ENCODE data around the gene DEK. TPM values are rescaled to one million over a fixed set of nuclear protein-coding genes. Genes with fewer than 3 reads are reported as not detected.
"Not testable (repeated sequence)": the region's sequence is repeated elsewhere in the genome, so short reads cannot be mapped to it uniquely, and the experiment has no call there.

Gene DEK
- total RNA-seq, 2 experiments from 2014 or later, result 235 to 267 TPM

DNA sequence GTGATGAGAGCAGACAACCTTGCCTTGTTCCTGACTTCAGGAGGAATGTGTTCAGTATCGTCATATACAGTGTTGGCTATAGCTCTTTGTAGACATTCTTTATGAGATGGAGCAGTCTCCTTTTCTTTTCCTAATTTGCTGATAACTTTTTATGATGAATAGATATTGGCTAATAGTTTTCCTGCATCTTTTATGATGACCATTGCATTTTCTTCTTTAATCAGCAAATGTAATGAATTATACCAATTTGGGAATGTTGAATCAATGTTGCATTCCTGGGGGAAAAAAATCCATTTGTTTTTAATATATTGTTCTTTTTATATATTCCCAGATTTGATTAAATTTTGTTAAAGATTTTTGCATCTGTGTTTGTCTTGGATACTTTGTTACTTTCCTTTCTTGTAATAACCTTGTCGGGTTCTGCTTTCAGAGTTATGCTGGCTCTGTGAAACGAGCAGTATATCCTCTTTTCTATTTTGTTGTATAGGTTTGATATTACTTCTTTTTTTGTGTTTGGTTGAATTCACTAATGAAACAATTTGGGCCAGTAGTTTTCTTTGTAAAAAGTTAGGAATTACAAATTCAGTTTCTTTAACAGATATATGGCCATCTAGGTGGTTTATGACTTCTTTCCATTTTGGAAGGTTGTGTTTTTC, 85.2 kb downstream of the DEK start:
- no TSS peak for BruUV-seq (replicated peaks)
- ChIA-PET CTCF (ENCODE audit: unreplicated experiment) (no interaction called here), POLR2A (interaction anchor here (0.6 to 0.7 kb wide), 5 partner anchors 12 to 404 kb away, joined by 3 to 4 read pairs (median 4); no protein-coding TSS in a partner anchor)
- no peaks in the 10 kb centered on the region for H3K9me3 ChIP-seq (ENCODE audit: low read length)
- H3K27ac ChIP-seq (ENCODE audit: low read depth, low read length, poor library complexity, severe bottlenecking), result no peak overlapping the region
- no peaks in the 10 kb centered on the region for H3K9me2 ChIP-seq (ENCODE audit: insufficient read depth, low read length)
- no peak overlapping the region for H3K4me3 ChIP-seq (ENCODE audit: low read depth, low read length, poor library complexity, severe bottlenecking)
- TF ChIP-seq EZH2phosphoT487 (IDR thresholded peaks at IDR 0.05; ENCODE audit: borderline replicate concordance, low read depth, low read length), result no peak
- TF ChIP-seq, protein P1, sequence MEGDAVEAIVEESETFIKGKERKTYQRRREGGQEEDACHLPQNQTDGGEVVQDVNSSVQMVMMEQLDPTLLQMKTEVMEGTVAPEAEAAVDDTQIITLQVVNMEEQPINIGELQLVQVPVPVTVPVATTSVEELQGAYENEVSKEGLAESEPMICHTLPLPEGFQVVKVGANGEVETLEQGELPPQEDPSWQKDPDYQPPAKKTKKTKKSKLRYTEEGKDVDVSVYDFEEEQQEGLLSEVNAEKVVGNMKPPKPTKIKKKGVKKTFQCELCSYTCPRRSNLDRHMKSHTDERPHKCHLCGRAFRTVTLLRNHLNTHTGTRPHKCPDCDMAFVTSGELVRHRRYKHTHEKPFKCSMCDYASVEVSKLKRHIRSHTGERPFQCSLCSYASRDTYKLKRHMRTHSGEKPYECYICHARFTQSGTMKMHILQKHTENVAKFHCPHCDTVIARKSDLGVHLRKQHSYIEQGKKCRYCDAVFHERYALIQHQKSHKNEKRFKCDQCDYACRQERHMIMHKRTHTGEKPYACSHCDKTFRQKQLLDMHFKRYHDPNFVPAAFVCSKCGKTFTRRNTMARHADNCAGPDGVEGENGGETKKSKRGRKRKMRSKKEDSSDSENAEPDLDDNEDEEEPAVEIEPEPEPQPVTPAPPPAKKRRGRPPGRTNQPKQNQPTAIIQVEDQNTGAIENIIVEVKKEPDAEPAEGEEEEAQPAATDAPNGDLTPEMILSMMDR (conservative IDR thresholded peaks at IDR 0.05; ENCODE audit: low read length), result no peak
- H2AFZ ChIP-seq (ENCODE audit: low read length), result no peak overlapping the region
- DNase-seq (ENCODE audit: low spot score), result no peak
- no peak overlapping the region for H3K4me2 ChIP-seq (ENCODE audit: low read length)
- no peaks in the 10 kb centered on the region for H3K4me1 ChIP-seq (ENCODE audit: insufficient read depth, low read length, poor library complexity, severe bottlenecking)
- H4K20me1 ChIP-seq (ENCODE audit: insufficient read depth, low read length), result no peaks in the 10 kb centered on the region
- H3K79me2 ChIP-seq (ENCODE audit: insufficient read depth, low read depth, low read length), result peaks cover 8% of the 10 kb centered on the region; the same call in 1 of the 2 replicates
- peaks cover 75% of the 10 kb centered on the region for H3K36me3 ChIP-seq (ENCODE audit: insufficient read depth, low read length)
- intact Hi-C loops (cut with micrococcal nuclease; ENCODE audit: unreplicated experiment), result no loop called here

- Histone ChIP-seq H3K9me2 (ENCODE audit: insufficient read depth, low read length) (no peaks in the 10 kb centered on the region), H3K4me3 (ENCODE audit: low read depth, low read length, poor library complexity, severe bottlenecking) (no peak overlapping the region), H3K36me3 (ENCODE audit: insufficient read depth, low read length) (peaks cover 83% of the 10 kb centered on the region), H3K79me2 (ENCODE audit: insufficient read depth, low read depth, low read length) (peaks cover 8% of the 10 kb centered on the region; the same call in 1 of the 2 replicates), H2AFZ (ENCODE audit: low read length) (no peak overlapping the region), H3K9me3 (ENCODE audit: low read length) (no peaks in the 10 kb centered on the region), H3K4me1 (ENCODE audit: insufficient read depth, low read length, poor library complexity, severe bottlenecking) (no peaks in the 10 kb centered on the region), H3K4me2 (ENCODE audit: low read length) (no peak overlapping the region), H3K27ac (ENCODE audit: low read depth, low read length, poor library complexity, severe bottlenecking) (no peak overlapping the region), H4K20me1 (ENCODE audit: insufficient read depth, low read length) (no peaks in the 10 kb centered on the region)
- CTCF ChIA-PET (ENCODE audit: unreplicated experiment), result no interaction called here
- intact Hi-C loops (cut with micrococcal nuclease; ENCODE audit: unreplicated experiment), result no loop called here
- POLR2A ChIA-PET, result no interaction called here
- TF ChIP-seq, protein P1 (conservative IDR thresholded peaks at IDR 0.05; ENCODE audit: low read length), result no peak
- TF ChIP-seq EZH2phosphoT487 (IDR thresholded peaks at IDR 0.05; ENCODE audit: borderline replicate concordance, low read depth, low read length), result no peak
- BruUV-seq (replicated peaks), result no TSS peak
- no peak for DNase-seq (ENCODE audit: low spot score)
Observed at GRCh38 chr6:18177286-18177965, 86.9 kb downstream of the DEK start.

- H3K27ac ChIP-seq (ENCODE audit: low read depth, low read length, poor library complexity, severe bottlenecking); H3K79me2 ChIP-seq (ENCODE audit: insufficient read depth, low read depth, low read length); H4K20me1 ChIP-seq (ENCODE audit: insufficient read depth, low read length); H2AFZ ChIP-seq (ENCODE audit: low read length); POLR2A ChIA-PET; H3K4me3 ChIP-seq (ENCODE audit: low read depth, low read length, poor library complexity, severe bottlenecking); intact Hi-C loops (cut with micrococcal nuclease; ENCODE audit: unreplicated experiment); H3K4me2 ChIP-seq (ENCODE audit: low read length); DNase-seq (ENCODE audit: low spot score); H3K4me1 ChIP-seq (ENCODE audit: insufficient read depth, low read length, poor library complexity, severe bottlenecking); H3K9me3 ChIP-seq (ENCODE audit: low read length); H3K9me2 ChIP-seq (ENCODE audit: insufficient read depth, low read length); CTCF ChIA-PET (ENCODE audit: unreplicated experiment); BruUV-seq (replicated peaks): not testable (repeated sequence)
- H3K36me3 ChIP-seq (ENCODE audit: insufficient read depth, low read length), result peaks cover 89% of the 10 kb centered on the region
Observed at GRCh38 chr6:18176198-18176597, 88.1 kb downstream of the DEK start.

Small RNA genes within 50 kb of the gene (small RNA-seq; reads per million reads assigned to genes)
- gene AL138825.1 (not detected), gene RF00019 (not detected), gene RNU6-263P (not detected)

Other genes starting within 250 kb of the DEK start
- gene NHLRC1, start 141.9 kb downstream of the DEK start, total RNA-seq (2014; rRNA removed; shearing (Covaris generic)), result not detected in 2 replicates
- gene NHLRC1, start 141.9 kb downstream of the DEK start, total RNA-seq (2022), result not detected in 2 replicates
- gene TPMT, start 109.5 kb downstream of the DEK start, total RNA-seq (2014; rRNA removed; shearing (Covaris generic)), result 3.7 and 6.0 TPM in 2 replicates
- 7.6 and 8.4 TPM in 2 replicates for gene TPMT, start 109.5 kb downstream of the DEK start, total RNA-seq (2022)
- 30.4 and 37.6 TPM in 2 replicates for gene KDM1B, start 109.1 kb downstream of the DEK start, total RNA-seq (2014; rRNA removed; shearing (Covaris generic))
- gene KDM1B, start 109.1 kb downstream of the DEK start, total RNA-seq (2022), result 56.4 and 61.6 TPM in 2 replicates
- gene RNF144B, start 122.8 kb upstream of the DEK start, total RNA-seq (2014; rRNA removed; shearing (Covaris generic)), result 83.4 and 87.9 TPM in 2 replicates
- gene RNF144B, start 122.8 kb upstream of the DEK start, total RNA-seq (2022), result 151 and 154 TPM in 2 replicates

Data from OCI-LY7 (cell line).